CD4-positive, alpha-beta T cell (primary cell): ENCODE measurements around the gene RTL1. TPM values are rescaled to one million over a fixed set of nuclear protein-coding genes. Genes with fewer than 3 reads are reported as not detected.

Experiments
- ATAC-seq: fragments of 200-7000 bp; cut with Tn5 transposase; one replicate; pipeline ENCODE4 v1.10.0; 2022; ENCODE audit warnings: mild to moderate bottlenecking; ENCODE audit not compliant: poor library complexity
- CTCF ChIA-PET: fragments of 350-600 bp; sonication (Branson Sonifier 250); formaldehyde crosslinking; loops from one replicate; lab custom pipeline; 2021; ENCODE audit warnings: antibody characterized with exemption, inconsistent platforms; lab: Charles Lee
- POLR2A ChIA-PET: fragments of 350-600 bp; sonication (Branson Sonifier 250); formaldehyde crosslinking; loops from one replicate; lab custom pipeline; 2021; ENCODE audit warnings: antibody characterized with exemption, inconsistent platforms; lab: Charles Lee
- DNase-seq, 14 experiments: peaks; one replicate each; pipeline ENCODE4 v3.0.0-alpha.2; 2013 to 2020; ENCODE audit warnings: mixed read lengths in 2 of 14
- H3K27ac ChIP-seq, 2 donors: one replicate each; pipeline versions ENCODE4 v1.5.1 to v1.7.0; 2013; ENCODE audit warnings: low read length in 2 of 2, low read depth in 1 of 2, mild to moderate bottlenecking in 1 of 2
- H3K27me3 ChIP-seq, 2 experiments: 1 replicate in 1 of 2; 2 replicates in 1 of 2; pipeline versions ENCODE4 v1.6.1 to v1.7.0; 2013; ENCODE audit warnings: low read length in 2 of 2, control low read depth in 1 of 2, mild to moderate bottlenecking in 1 of 2, moderate library complexity in 1 of 2; ENCODE audit not compliant: insufficient read depth in 2 of 2, control insufficient read depth in 1 of 2
- H3K36me3 ChIP-seq: one replicate; pipeline ENCODE4 v1.6.1; 2013; ENCODE audit warnings: low read length, control low read depth; ENCODE audit not compliant: insufficient read depth
- H3K4me1 ChIP-seq: one replicate; pipeline ENCODE4 v1.6.1; 2013; ENCODE audit warnings: low read length, control low read depth; ENCODE audit not compliant: insufficient read depth
- H3K4me3 ChIP-seq: one replicate; pipeline ENCODE4 v1.5.1; 2013; ENCODE audit warnings: mild to moderate bottlenecking, low read length, moderate library complexity
- H3K9me3 ChIP-seq, 2 experiments: 1 replicate in 1 of 2; 2 replicates in 1 of 2; pipeline versions ENCODE4 v1.6.1 to v1.7.0; 2013; ENCODE audit warnings: low read length in 2 of 2, mild to moderate bottlenecking in 2 of 2, control low read depth in 1 of 2, moderate library complexity in 1 of 2; ENCODE audit not compliant: control insufficient read depth in 1 of 2, insufficient read depth in 1 of 2
- H3K27ac Mint-ChIP-seq: one replicate; pipeline ENCODE4 v1.8.0; 2020; ENCODE audit warnings: mixed read lengths
- H3K27me3 Mint-ChIP-seq: one replicate; pipeline ENCODE4 v1.8.0; 2021; ENCODE audit warnings: mixed read lengths
- H3K36me3 Mint-ChIP-seq: one replicate; pipeline ENCODE4 v1.8.0; 2021; ENCODE audit warnings: low read depth, mixed read lengths
- H3K4me1 Mint-ChIP-seq: one replicate; pipeline ENCODE4 v1.8.0; 2021; ENCODE audit warnings: low read depth, mixed read lengths
- H3K4me3 Mint-ChIP-seq: one replicate; pipeline ENCODE4 v1.8.0; 2020; ENCODE audit warnings: mild to moderate bottlenecking, mixed read lengths
- H3K9me3 Mint-ChIP-seq: one replicate; pipeline ENCODE4 v1.8.0; 2020; ENCODE audit warnings: mixed read lengths
- CTCF ChIP-seq: fragments of 200-600 bp; IDR thresholded peaks from one replicate; pipeline ENCODE4 v1.8.0; 2022; ENCODE audit warnings: antibody characterized with exemption, mild to moderate bottlenecking
- intact Hi-C, 2 experiments: fragments of 100-400 bp; cut with DNase I in 1 of 2; cut with micrococcal nuclease in 1 of 2; formaldehyde crosslinking; loops; one replicate each; pipeline versions ENCODE4 v1.15.1 to v1.9.0; 2023 to 2025; cut with DNase I, micrococcal nuclease
- total RNA-seq, 174 experiments: library from RNA in 2 of 174; stranded (reverse) in 2 of 174; gene quantifications; one replicate each; pipeline ENCODE4 v1.2.3 and lab custom pipeline; 2021 to 2026

Gene RTL1
- total RNA-seq, 2 experiments from 2014 or later = not detected

- DNase-seq (no peak), ATAC-seq (no peak)
- peaks cover 0 to 7% of the 10 kb centered on the region in 2 experiments for H3K9me3 ChIP-seq
- intact Hi-C loops = no loop called here
- TF ChIP-seq CTCF = no peak
- Mint-ChIP-seq H3K4me3 (no peak overlapping the region), H3K27me3 (peaks cover 7% of the 10 kb centered on the region), H3K36me3 (no peaks in the 10 kb centered on the region), H3K4me1 (no peaks in the 10 kb centered on the region), H3K27ac (no peak overlapping the region), H3K9me3 (no peaks in the 10 kb centered on the region)
- POLR2A ChIA-PET = no interaction called here
- H3K36me3 ChIP-seq = no peaks in the 10 kb centered on the region
- no peaks in the 10 kb centered on the region for H3K27me3 ChIP-seq
- no peak overlapping the region for H3K4me3 ChIP-seq
- H3K27ac ChIP-seq = no peak overlapping the region
- CTCF ChIA-PET = no interaction called here
- H3K4me1 ChIP-seq = no peaks in the 10 kb centered on the region
These were observed 44.7 kb downstream of the RTL1 start for GRCh38 chr14:100858838-100859220.

- POLR2A ChIA-PET = no interaction called here
- Mint-ChIP-seq H3K36me3 (no peaks in the 10 kb centered on the region), H3K4me1 (no peaks in the 10 kb centered on the region), H3K27me3 (peaks cover 7% of the 10 kb centered on the region), H3K27ac (no peak overlapping the region), H3K9me3 (no peaks in the 10 kb centered on the region), H3K4me3 (no peak overlapping the region)
- ATAC-seq (no peak), DNase-seq (no peak)
- no peaks in the 10 kb centered on the region for H3K36me3 ChIP-seq
- H3K4me1 ChIP-seq = no peaks in the 10 kb centered on the region
- no peaks in the 10 kb centered on the region for H3K27me3 ChIP-seq
- H3K4me3 ChIP-seq = no peak overlapping the region
- CTCF ChIA-PET = no interaction called here
- TF ChIP-seq CTCF = no peak
- intact Hi-C loops = no loop called here
- peaks cover 0 to 7% of the 10 kb centered on the region in 2 experiments for H3K9me3 ChIP-seq
- H3K27ac ChIP-seq = no peak overlapping the region
These were observed 45.3 kb downstream of the RTL1 start for GRCh38 chr14:100857923-100858837.

- no peaks in the 10 kb centered on the region for H3K4me1 Mint-ChIP-seq
- CTCF ChIA-PET = no interaction called here
These were observed 46.1 kb downstream of the RTL1 start for GRCh38 chr14:100857233-100857922.

More at GRCh38 chr14:100857233-100857922, 46.1 kb downstream of the RTL1 start:
- H3K4me3 ChIP-seq = no peak overlapping the region
- H3K9me3 Mint-ChIP-seq = no peaks in the 10 kb centered on the region
- ATAC-seq (no peak), DNase-seq (no peak)
- no peak overlapping the region for H3K4me3 Mint-ChIP-seq
- H3K27me3 ChIP-seq = no peaks in the 10 kb centered on the region
- H3K36me3 Mint-ChIP-seq = no peaks in the 10 kb centered on the region
- no peaks in the 10 kb centered on the region for H3K4me1 ChIP-seq
- H3K9me3 ChIP-seq = peaks cover 0 to 7% of the 10 kb centered on the region in 2 experiments
- intact Hi-C loops = no loop called here
- POLR2A ChIA-PET = no interaction called here
- no peak for TF ChIP-seq CTCF
- no peak overlapping the region for H3K27ac Mint-ChIP-seq
- H3K27me3 Mint-ChIP-seq = peaks cover 7% of the 10 kb centered on the region
- no peak overlapping the region for H3K27ac ChIP-seq
- H3K36me3 ChIP-seq = no peaks in the 10 kb centered on the region
